Liver (tissue), 9 donors: Measurements from ENCODE around the gene PPP2CA. TPM values are rescaled to one million over a fixed set of nuclear protein-coding genes. Genes with fewer than 3 reads are reported as not detected.

Source experiments
- DNase-seq: peaks from one replicate; pipeline ENCODE4 v3.0.0-alpha.2; 2017; ENCODE audit warnings: low spot score
- H3K27ac ChIP-seq, 2 donors: one replicate each; pipeline ENCODE4 v1.7.0; 2013; ENCODE audit warnings: inconsistent platforms in 2 of 2, low read length in 2 of 2, control low read depth in 1 of 2, low read depth in 1 of 2, mild to moderate bottlenecking in 1 of 2
- H3K27me3 ChIP-seq, 4 donors: one replicate each; pipeline versions ENCODE4 v1.6.1 to v1.7.0; 2013; ENCODE audit warnings: low read length in 3 of 4, inconsistent platforms in 1 of 4, mild to moderate bottlenecking in 1 of 4, moderate library complexity in 1 of 4; ENCODE audit not compliant: control insufficient read depth in 4 of 4, insufficient read depth in 4 of 4
- H3K36me3 ChIP-seq, 4 donors: one replicate each; pipeline versions ENCODE4 v1.6.1 to v1.7.0; 2013; ENCODE audit warnings: low read length in 3 of 4, mild to moderate bottlenecking in 3 of 4, low read depth in 1 of 4, moderate library complexity in 1 of 4; ENCODE audit not compliant: control insufficient read depth in 4 of 4, insufficient read depth in 3 of 4
- H3K4me1 ChIP-seq, 4 donors: one replicate each; pipeline versions ENCODE4 v1.6.1 to v1.7.0; 2013; ENCODE audit warnings: low read length in 3 of 4, mild to moderate bottlenecking in 3 of 4, moderate library complexity in 1 of 4; ENCODE audit not compliant: control insufficient read depth in 4 of 4, insufficient read depth in 4 of 4
- H3K4me3 ChIP-seq, 3 donors: one replicate each; pipeline versions ENCODE4 v1.6.1 to v1.7.0; 2013; ENCODE audit warnings: low read length in 3 of 3, control low read depth in 1 of 3, low read depth in 1 of 3, mild to moderate bottlenecking in 1 of 3
- H3K9ac ChIP-seq, 2 donors: one replicate each; pipeline ENCODE4 v1.7.0; 2013; ENCODE audit warnings: low read length in 2 of 2, mild to moderate bottlenecking in 2 of 2, moderate library complexity in 2 of 2, control low read depth in 1 of 2, low read depth in 1 of 2
- H3K9me3 ChIP-seq, 4 donors: one replicate each; pipeline versions ENCODE4 v1.6.1 to v1.7.0; 2013; ENCODE audit warnings: low read length in 3 of 4; ENCODE audit not compliant: control insufficient read depth in 4 of 4
- ATF3 ChIP-seq: IDR thresholded peaks from 2 replicates; pipeline ENCODE4 v1.6.1; 2016; ENCODE audit warnings: antibody characterized with exemption
- CTCF ChIP-seq: fragments of 150-350 bp; IDR thresholded peaks from 2 replicates; pipeline ENCODE4 v1.5.1; 2017; ENCODE audit warnings: improper control_type of control experiment, low read depth, low read length; ENCODE audit not compliant: missing input control
- EGR1 ChIP-seq, 2 donors: IDR thresholded peaks; 2 replicates each; pipeline ENCODE4 v1.6.1; 2016 to 2018; ENCODE audit warnings: antibody characterized with exemption in 2 of 2, low read depth in 2 of 2
- FOXA1 ChIP-seq: IDR thresholded peaks from 2 replicates; pipeline ENCODE4 v1.6.1; 2016; ENCODE audit warnings: antibody characterized with exemption
- FOXA2 ChIP-seq: IDR thresholded peaks from 2 replicates; pipeline ENCODE4 v1.6.1; 2016; ENCODE audit warnings: antibody characterized with exemption
- GABPA ChIP-seq, 2 donors: IDR thresholded peaks in 1 of 2; conservative IDR thresholded peaks in 1 of 2; 2 replicates each; pipeline ENCODE4 v1.6.1; 2016; ENCODE audit warnings: antibody characterized with exemption in 2 of 2, mild to moderate bottlenecking in 1 of 2, moderate library complexity in 1 of 2
- HNF4A ChIP-seq, 2 donors: conservative IDR thresholded peaks; 2 replicates each; pipeline ENCODE4 v1.6.1; 2016; ENCODE audit warnings: antibody characterized with exemption in 2 of 2, mild to moderate bottlenecking in 2 of 2
- HNF4G ChIP-seq: IDR thresholded peaks from 2 replicates; pipeline ENCODE4 v1.6.1; 2016; ENCODE audit warnings: antibody characterized with exemption
- JUND ChIP-seq, 2 donors: IDR thresholded peaks; 2 replicates each; pipeline ENCODE4 v1.6.1; 2016; ENCODE audit warnings: antibody characterized with exemption in 2 of 2
- MAX ChIP-seq: IDR thresholded peaks from 2 replicates; pipeline ENCODE4 v1.6.1; 2016; ENCODE audit warnings: antibody characterized with exemption
- NR2F2 ChIP-seq: IDR thresholded peaks from 2 replicates; pipeline ENCODE4 v1.6.1; 2016; ENCODE audit warnings: antibody characterized with exemption
- RAD21 ChIP-seq, 2 donors: IDR thresholded peaks; 2 replicates each; pipeline ENCODE4 v1.6.1; 2016; ENCODE audit warnings: antibody characterized with exemption in 2 of 2, mild to moderate bottlenecking in 2 of 2
- REST ChIP-seq: IDR thresholded peaks from 2 replicates; pipeline ENCODE4 v1.6.1; 2016; ENCODE audit warnings: antibody characterized with exemption, mild to moderate bottlenecking
- RXRA ChIP-seq, 2 donors: IDR thresholded peaks; 2 replicates each; pipeline ENCODE4 v1.6.1; 2017 to 2018; ENCODE audit warnings: antibody characterized with exemption in 2 of 2, mild to moderate bottlenecking in 1 of 2
- SP1 ChIP-seq: IDR thresholded peaks from 2 replicates; pipeline ENCODE4 v1.6.1; 2018; ENCODE audit warnings: antibody characterized with exemption, mild to moderate bottlenecking
- TAF1 ChIP-seq: conservative IDR thresholded peaks from 2 replicates; pipeline ENCODE4 v1.6.1; 2016; ENCODE audit warnings: antibody characterized with exemption, mild to moderate bottlenecking
- YY1 ChIP-seq: IDR thresholded peaks from 2 replicates; pipeline ENCODE4 v1.6.1; 2016; ENCODE audit warnings: antibody characterized with exemption, mild to moderate bottlenecking
- ZBTB33 ChIP-seq: IDR thresholded peaks from 2 replicates; pipeline ENCODE4 v1.6.1; 2016; ENCODE audit warnings: antibody characterized with exemption
- WGBS: extraction: QIAGEN DNeasy Blood & Tissue Kit; methylation state at CpG from one replicate; pipeline ENCODE4 v1.1.7; 2013; 5-methylcytosine and 5-hydroxymethylcytosine counted together
- polyA plus RNA-seq, 2 donors: library from polyadenylated mRNA; stranded (reverse) in 1 of 2; unstranded in 1 of 2; fragments of 200-250 nt in 1 of 2; fragments of >200 nt in 1 of 2; fragmentation: Nextera tagmentation in 1 of 2; extraction: Ambion mirVana in 1 of 2; gene quantifications; one replicate each; pipeline versions ENCODE4 v1.2.1 to v1.2.3, GENCODE V29; 2013 to 2015
- total RNA-seq, 2 donors: library from RNA; depleted of rRNA; stranded (reverse); fragments of >200 nt; gene quantifications; one replicate each; pipeline ENCODE4 v1.2.3, GENCODE V29; 2014
- donor health status: healthy.
- donor health status: healthy.
- donor health status: healthy.
- donor health status: healthy.
- donor health status: healthy.

The PPP2CA gene
- total and polyA plus RNA-seq, 4 donors = 43.3 to 71.6 (median 55.1) TPM

GRCh38 chr5:134203630-134204029 lies 22.2 kb downstream of the PPP2CA start:
- 96% methylated on average over 3 of the region's 3 CpGs for WGBS
- H3K4me1 ChIP-seq = no peaks in the 10 kb centered on the region
- TF ChIP-seq ZBTB33 = no peak
- TF ChIP-seq TAF1 = no peak
- TF ChIP-seq REST = no peak
- no peak for TF ChIP-seq JUND (IDR thresholded peaks at IDR 0.05)
- no peak for TF ChIP-seq HNF4A (conservative IDR thresholded peaks at IDR 0.05)
- TF ChIP-seq SP1 = no peak
- no peak for TF ChIP-seq EGR1 (IDR thresholded peaks at IDR 0.05; ENCODE audit: low read depth in 2 of 2)
- TF ChIP-seq NR2F2 = no peak
- TF ChIP-seq ATF3 = no peak
- no peak for TF ChIP-seq RXRA (IDR thresholded peaks at IDR 0.05)
- H3K27ac ChIP-seq = no peak overlapping the region
- H3K9me3 ChIP-seq = no peaks in the 10 kb centered on the region
- no peaks in the 10 kb centered on the region for H3K27me3 ChIP-seq
- H3K4me3 ChIP-seq = no peak overlapping the region
- H3K36me3 ChIP-seq = peaks cover 16 to 44% (median 40%) of the 10 kb centered on the region in 4 donors
- no peak overlapping the region for H3K9ac ChIP-seq
- DNase-seq = no peak

GRCh38 chr5:134195666-134196065 lies 30.2 kb downstream of the PPP2CA start:
- no peak overlapping the region for H3K9ac ChIP-seq
- no peak overlapping the region for H3K4me3 ChIP-seq
- no peaks in the 10 kb centered on the region for H3K9me3 ChIP-seq
- H3K27ac ChIP-seq = no peak overlapping the region
- H3K27me3 ChIP-seq = no peaks in the 10 kb centered on the region
- DNase-seq = no peak
- H3K36me3 ChIP-seq = peaks cover 3 to 40% (median 33%) of the 10 kb centered on the region in 4 donors
- H3K4me1 ChIP-seq = no peaks in the 10 kb centered on the region
- TF ChIP-seq NR2F2 = no peak
- no peak for TF ChIP-seq SP1
- no peak for TF ChIP-seq HNF4G
- no peak for TF ChIP-seq FOXA2
- TF ChIP-seq RAD21 (IDR thresholded peaks at IDR 0.05) = no peak
- TF ChIP-seq JUND (IDR thresholded peaks at IDR 0.05) = no peak
- no peak for TF ChIP-seq HNF4A (conservative IDR thresholded peaks at IDR 0.05)
- no peak for TF ChIP-seq YY1
- TF ChIP-seq GABPA (IDR thresholded peaks at IDR 0.05 in 1 of 2, conservative IDR thresholded peaks at IDR 0.05 in 1 of 2) = no peak
- TF ChIP-seq CTCF = no peak
- TF ChIP-seq ZBTB33 = no peak
- TF ChIP-seq MAX = no peak
- no peak for TF ChIP-seq TAF1
- no peak for TF ChIP-seq EGR1 (IDR thresholded peaks at IDR 0.05; ENCODE audit: low read depth in 2 of 2)
- TF ChIP-seq RXRA (IDR thresholded peaks at IDR 0.05) = no peak
- TF ChIP-seq REST = no peak
- no peak for TF ChIP-seq FOXA1
- TF ChIP-seq ATF3 = no peak
- WGBS = 82% methylated on average over 5 of the region's 5 CpGs
